T47D (cell line): ENCODE results near the gene FAM168A.

Experiments
- DNase-seq, 2 experiments: peaks; one replicate each; pipeline versions ENCODE4 v3.0.0 to v3.0.0-alpha.2; 2011 to 2012; ENCODE audit warnings: low read depth in 1 of 2, low spot score in 1 of 2
- JUND ChIP-seq: IDR thresholded peaks from 2 replicates; pipeline ENCODE4 v1.6.1; 2012; ENCODE audit warnings: low read depth
- in situ Hi-C: cut with HindIII; loops from 2 replicates; pipeline ENCODE4 v1.10.0; 2016; ENCODE audit warnings: low sequenced_read_pairs, low pct_unique_long_range_greater_than_20kb

The FAM168A gene

GRCh38 chr11:73384872-73385689 is 212.8 kb downstream of the FAM168A start:
- TF ChIP-seq JUND: no peak
- in situ Hi-C loops: no loop called here
- DNase-seq: no peak

GRCh38 chr11:73384531-73384871 is 213.4 kb downstream of the FAM168A start:
- TF ChIP-seq JUND: no peak
- in situ Hi-C loops: no loop called here
- DNase-seq: no peak

DNA sequence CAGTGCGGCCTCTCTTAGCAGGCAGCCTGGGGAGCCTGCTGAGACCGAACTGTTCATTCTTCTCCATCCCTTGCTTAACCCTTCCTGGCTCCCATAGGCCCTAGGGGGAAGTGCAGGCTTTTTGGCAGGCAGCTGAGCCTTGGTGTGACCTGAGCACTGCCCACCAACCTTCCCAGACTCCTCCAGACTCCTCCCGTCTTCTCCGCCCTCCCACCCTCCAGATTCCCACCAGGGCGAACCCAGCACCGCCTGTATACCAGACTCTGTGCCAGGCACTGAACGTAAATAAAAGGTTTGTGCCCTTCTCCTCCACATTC is 213.8 kb downstream of the FAM168A start:
- in situ Hi-C loops: no loop called here
- DNase-seq: no peak
- TF ChIP-seq JUND: no peak

- no peak for TF ChIP-seq JUND
- DNase-seq: peak in 1 of 2 experiments; percentile 56
- in situ Hi-C loops: no loop called here
Measured at GRCh38 chr11:73383249-73384124, 214.4 kb downstream of the FAM168A start.

- no peak for DNase-seq
- no peak for TF ChIP-seq JUND
- in situ Hi-C loops: no loop called here
Measured at GRCh38 chr11:73382747-73383146, 215.2 kb downstream of the FAM168A start.

DNA sequence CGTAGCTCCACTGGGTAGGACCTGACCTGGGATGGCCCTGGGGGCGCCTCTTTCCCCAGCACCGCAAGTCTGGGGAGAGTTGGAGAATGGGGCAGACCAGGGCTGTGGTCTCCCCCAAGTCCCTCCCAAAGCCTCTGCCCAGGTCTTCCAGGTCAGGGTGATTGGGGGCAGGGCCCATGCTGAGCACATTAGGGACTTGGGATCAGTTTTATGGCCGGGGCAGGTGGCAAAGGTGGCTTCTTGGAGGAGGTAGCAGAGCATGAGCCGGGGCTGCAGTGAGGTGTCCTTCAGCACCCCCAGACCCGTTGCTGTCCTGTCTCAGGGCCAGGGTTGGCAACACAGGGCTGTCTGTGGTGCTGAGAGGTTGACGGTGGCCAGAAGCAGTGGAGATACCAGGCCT is 215.7 kb downstream of the FAM168A start:
- no peak for TF ChIP-seq JUND
- in situ Hi-C loops: no loop called here
- no peak for DNase-seq

DNA sequence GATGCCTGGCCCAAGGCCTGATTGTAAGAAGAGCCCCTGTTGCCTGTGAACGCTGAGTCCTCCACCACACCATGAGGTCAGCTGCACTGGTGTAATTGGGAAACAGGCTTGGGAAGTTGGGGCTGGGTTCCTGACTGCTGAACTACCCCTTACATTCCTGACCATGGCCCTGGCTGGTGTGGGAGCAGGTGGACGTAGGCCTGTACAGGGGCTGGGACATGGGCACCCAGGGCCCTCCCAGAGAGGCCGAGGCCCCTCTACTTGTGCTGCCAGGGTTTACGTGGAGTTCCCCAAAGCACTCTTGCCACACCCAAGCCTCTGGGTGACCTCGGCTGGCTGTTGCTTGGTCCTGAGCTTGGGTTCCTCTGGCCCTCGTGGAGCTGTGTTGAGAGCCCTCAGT is 216.3 kb downstream of the FAM168A start:
- in situ Hi-C loops: no loop called here
- DNase-seq: no peak
- no peak for TF ChIP-seq JUND

DNA sequence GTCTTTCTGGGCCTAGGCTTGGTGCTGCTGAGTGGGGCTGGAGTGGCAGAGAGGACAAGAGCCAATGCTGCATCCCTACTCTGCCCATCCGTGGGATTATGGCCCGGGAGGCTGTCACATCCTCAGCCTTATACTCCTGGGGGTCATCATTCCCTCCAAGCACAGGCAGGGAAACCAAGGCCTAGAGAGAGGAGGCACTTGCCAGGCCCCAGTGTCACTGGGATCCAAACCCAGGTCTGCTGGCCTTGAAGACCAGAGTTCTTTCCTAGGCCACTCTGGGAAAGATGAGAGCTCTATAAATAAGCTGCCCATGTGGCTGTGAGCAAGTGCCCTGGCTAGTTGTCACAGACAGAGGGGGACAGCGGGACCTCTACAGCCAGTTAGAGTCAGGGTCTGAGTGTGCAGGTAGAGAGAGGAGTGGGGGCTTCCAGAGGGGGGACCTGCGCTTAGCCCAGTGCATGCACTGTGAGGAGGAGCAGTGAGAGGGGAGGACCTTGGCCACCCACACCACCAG is 217.0 kb downstream of the FAM168A start:
- TF ChIP-seq JUND: no peak
- DNase-seq: no peak
- in situ Hi-C loops: no loop called here

DNA sequence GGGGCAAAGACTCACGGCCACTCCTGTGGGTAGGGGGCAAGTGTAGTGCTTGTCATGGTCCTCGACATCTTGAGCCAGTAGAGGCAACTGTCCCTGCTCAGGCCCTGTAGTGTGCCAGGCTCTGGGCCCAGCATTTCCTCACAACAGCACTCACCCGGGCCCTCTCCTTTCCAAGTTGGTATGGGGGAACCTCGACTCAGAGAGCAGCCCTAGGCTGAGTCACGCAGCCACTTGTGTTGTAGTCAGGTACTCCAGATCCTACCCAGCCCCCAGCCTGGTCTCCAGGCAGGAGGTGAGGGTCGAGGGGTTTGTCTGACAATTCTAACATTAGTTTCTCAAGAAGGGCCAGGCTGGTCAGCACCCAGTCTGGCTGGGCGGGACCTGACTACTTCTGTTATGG is 217.6 kb downstream of the FAM168A start:
- DNase-seq: no peak
- no peak for TF ChIP-seq JUND
- in situ Hi-C loops: no loop called here

GRCh38 chr11:73379189-73379880 is 218.6 kb downstream of the FAM168A start:
- in situ Hi-C loops: no loop called here
- DNase-seq: peak in 1 of 2 experiments; percentile 58
- TF ChIP-seq JUND: no peak

GRCh38 chr11:73376803-73377629 is 220.9 kb downstream of the FAM168A start:
- DNase-seq: peak; percentile 55 to 67
- in situ Hi-C loops: no loop called here
- no peak for TF ChIP-seq JUND
